Stimulated activated naive CD8-positive, alpha-beta T cell treated with anti-CD3 and anti-CD28 coated beads, Interleukin-15, amount 100 ng/mL, for 72 hours (primary cell): ENCODE measurements around the gene PAM16.
"Not testable (repeated sequence)": the region's sequence is repeated elsewhere in the genome, so short reads cannot be mapped to it uniquely, and the experiment has no call there.

ENCODE experiments used
- ATAC-seq: fragments of 150-1000 bp; cut with Tn5 transposase; 2 replicates; pipeline ENCODE4 v1.10.0; 2021; ENCODE audit warnings: mild to moderate bottlenecking, moderate library complexity
- DNase-seq, 2 donors: peaks; one replicate each; pipeline ENCODE4 v3.0.0; 2021 to 2022
- H3K27ac Mint-ChIP-seq, 2 donors: one replicate each; pipeline ENCODE4 v1.8.0; 2022; ENCODE audit warnings: mild to moderate bottlenecking in 2 of 2, mixed read lengths in 2 of 2, moderate library complexity in 2 of 2
- H3K27me3 Mint-ChIP-seq: one replicate; pipeline ENCODE4 v1.8.0; 2022; ENCODE audit warnings: mixed read lengths
- H3K4me1 Mint-ChIP-seq: one replicate; pipeline ENCODE4 v1.8.0; 2022; ENCODE audit warnings: mild to moderate bottlenecking, mixed read lengths
- H3K4me3 Mint-ChIP-seq, 2 donors: one replicate each; pipeline ENCODE4 v1.8.0; 2022; ENCODE audit warnings: mild to moderate bottlenecking in 2 of 2, mixed read lengths in 2 of 2, moderate library complexity in 1 of 2
- H3K9me3 Mint-ChIP-seq, 2 donors: one replicate each; pipeline ENCODE4 v1.8.0; 2022; ENCODE audit warnings: mixed read lengths in 2 of 2

Gene PAM16

GRCh38 chr16:4351880-4352279 lies 759 bp upstream of the PAM16 start:
- H3K4me1 Mint-ChIP-seq, result peaks cover 35% of the 10 kb centered on the region
- H3K9me3 Mint-ChIP-seq, result no peaks in the 10 kb centered on the region
- no peaks in the 10 kb centered on the region for H3K27me3 Mint-ChIP-seq
- H3K4me3 Mint-ChIP-seq, result peak overlapping the region; percentile 10 to 30
- DNase-seq, result no peak
- ATAC-seq, result no peak
- H3K27ac Mint-ChIP-seq, result no peak overlapping the region

GRCh38 chr16:4350365-4350786 lies 745 bp downstream of the PAM16 start:
- Mint-ChIP-seq H3K4me1 (peaks cover 35% of the 10 kb centered on the region), H3K4me3 (peak overlapping the region; percentile 93 to 96), H3K9me3 (no peaks in the 10 kb centered on the region), H3K27ac (peak overlapping the region; percentile 95 to 98), H3K27me3 (no peaks in the 10 kb centered on the region)
- ATAC-seq, result peak; percentile 30
- no peak for DNase-seq

GRCh38 chr16:4349332-4349731 lies 1.8 kb downstream of the PAM16 start:
- peak overlapping the region; percentile 6 to 18 for H3K4me3 Mint-ChIP-seq
- H3K9me3 Mint-ChIP-seq, result no peaks in the 10 kb centered on the region
- no peaks in the 10 kb centered on the region for H3K27me3 Mint-ChIP-seq
- H3K27ac Mint-ChIP-seq, result no peak overlapping the region
- DNase-seq (no peak), ATAC-seq (no peak)
- H3K4me1 Mint-ChIP-seq, result peaks cover 35% of the 10 kb centered on the region

- H3K27me3 Mint-ChIP-seq, result no peaks in the 10 kb centered on the region
- H3K4me3 Mint-ChIP-seq, result no peak overlapping the region
- ATAC-seq (no peak), DNase-seq (no peak)
- peak overlapping the region in 1 of 2 donors; percentile 4 for H3K27ac Mint-ChIP-seq
- peaks cover 39% of the 10 kb centered on the region for H3K4me1 Mint-ChIP-seq
- no peaks in the 10 kb centered on the region for H3K9me3 Mint-ChIP-seq
These were observed 3.2 kb downstream of the PAM16 start for GRCh38 chr16:4347765-4348509.

- H3K4me3 Mint-ChIP-seq, result no peak overlapping the region
- DNase-seq, result no peak
- ATAC-seq, result no peak
- no peaks in the 10 kb centered on the region for H3K9me3 Mint-ChIP-seq
- no peaks in the 10 kb centered on the region for H3K27me3 Mint-ChIP-seq
- peak overlapping the region in 1 of 2 donors; percentile 74 for H3K27ac Mint-ChIP-seq
- H3K4me1 Mint-ChIP-seq, result peaks cover 38% of the 10 kb centered on the region
These were observed 4.1 kb downstream of the PAM16 start for GRCh38 chr16:4347010-4347409.

- DNase-seq (no peak), ATAC-seq (no peak)
- Mint-ChIP-seq H3K27me3 (no peaks in the 10 kb centered on the region), H3K27ac (peak overlapping the region in 1 of 2 donors; percentile 74), H3K4me3 (no peak overlapping the region), H3K4me1 (peaks cover 29% of the 10 kb centered on the region), H3K9me3 (no peaks in the 10 kb centered on the region)
These were observed 5.0 kb downstream of the PAM16 start for GRCh38 chr16:4345836-4346781.

GRCh38 chr16:4344983-4345835 lies 5.9 kb downstream of the PAM16 start:
- no peak overlapping the region for H3K4me3 Mint-ChIP-seq
- H3K9me3 Mint-ChIP-seq, result no peaks in the 10 kb centered on the region
- DNase-seq (no peak), ATAC-seq (no peak)
- H3K27me3 Mint-ChIP-seq, result no peaks in the 10 kb centered on the region
- H3K27ac Mint-ChIP-seq, result no peak overlapping the region
- peaks cover 28% of the 10 kb centered on the region for H3K4me1 Mint-ChIP-seq

- ATAC-seq, H3K9me3 Mint-ChIP-seq, DNase-seq, H3K4me3 Mint-ChIP-seq, H3K27ac Mint-ChIP-seq, H3K27me3 Mint-ChIP-seq: not testable (repeated sequence)
- peaks cover 23% of the 10 kb centered on the region for H3K4me1 Mint-ChIP-seq
These were observed 6.7 kb downstream of the PAM16 start for GRCh38 chr16:4344300-4344982.

GRCh38 chr16:4342866-4343744 lies 8.0 kb downstream of the PAM16 start:
- H3K4me1 Mint-ChIP-seq, result peaks cover 15% of the 10 kb centered on the region
- ATAC-seq (no peak), DNase-seq (no peak)
- no peaks in the 10 kb centered on the region for H3K9me3 Mint-ChIP-seq
- no peaks in the 10 kb centered on the region for H3K27me3 Mint-ChIP-seq
- no peak overlapping the region for H3K4me3 Mint-ChIP-seq
- peak overlapping the region in 1 of 2 donors; percentile 93 for H3K27ac Mint-ChIP-seq

- Mint-ChIP-seq H3K4me1 (peaks cover 4% of the 10 kb centered on the region), H3K9me3 (no peaks in the 10 kb centered on the region), H3K27me3 (no peaks in the 10 kb centered on the region), H3K4me3 (no peak overlapping the region), H3K27ac (no peak overlapping the region)
- ATAC-seq (no peak), DNase-seq (no peak)
These were observed 9.9 kb downstream of the PAM16 start for GRCh38 chr16:4341250-4341649.

- H3K27ac Mint-ChIP-seq, result no peak overlapping the region
- DNase-seq (no peak), ATAC-seq (no peak)
- H3K4me3 Mint-ChIP-seq, result no peak overlapping the region
- peaks cover 4% of the 10 kb centered on the region for H3K4me1 Mint-ChIP-seq
- no peaks in the 10 kb centered on the region for H3K27me3 Mint-ChIP-seq
- no peaks in the 10 kb centered on the region for H3K9me3 Mint-ChIP-seq
These were observed 10.7 kb downstream of the PAM16 start for GRCh38 chr16:4340443-4340842.

GRCh38 chr16:4339909-4340308 lies 11.2 kb downstream of the PAM16 start:
- Mint-ChIP-seq H3K9me3 (no peaks in the 10 kb centered on the region), H3K27me3 (no peaks in the 10 kb centered on the region), H3K4me1 (peaks cover 4% of the 10 kb centered on the region), H3K27ac (no peak overlapping the region), H3K4me3 (no peak overlapping the region)
- DNase-seq, result no peak
- ATAC-seq, result no peak

- ATAC-seq, result no peak
- Mint-ChIP-seq H3K4me1 (peaks cover 4% of the 10 kb centered on the region), H3K27ac (no peak overlapping the region), H3K9me3 (no peaks in the 10 kb centered on the region), H3K27me3 (no peaks in the 10 kb centered on the region), H3K4me3 (no peak overlapping the region)
- DNase-seq, result no peak
These were observed 11.7 kb downstream of the PAM16 start for GRCh38 chr16:4339455-4339854.

GRCh38 chr16:4338712-4339299 lies 12.3 kb downstream of the PAM16 start:
- ATAC-seq, result no peak
- peaks cover 2% of the 10 kb centered on the region for H3K4me1 Mint-ChIP-seq
- H3K4me3 Mint-ChIP-seq, result no peak overlapping the region
- no peaks in the 10 kb centered on the region for H3K27me3 Mint-ChIP-seq
- H3K9me3 Mint-ChIP-seq, result no peaks in the 10 kb centered on the region
- no peak for DNase-seq
- no peak overlapping the region for H3K27ac Mint-ChIP-seq
